K562 (cell line): Measurements from ENCODE around the gene PANX1. TPM values are rescaled to one million over a fixed set of nuclear protein-coding genes. Genes with fewer than 3 reads are reported as not detected.

Experiments used
- BCOR ChIP-seq: fragments of 450-650 bp; IDR thresholded peaks from 2 replicates; pipeline ENCODE4 v1.6.1; 2016
- BHLHE40 ChIP-seq: IDR thresholded peaks from 2 replicates; pipeline ENCODE4 v1.6.1; 2011; ENCODE audit warnings: low read length, improper control_type of control experiment
- CBFA2T3 ChIP-seq: fragments of 450-650 bp; IDR thresholded peaks from 2 replicates; pipeline ENCODE4 v1.6.1; 2017
- EGR1 ChIP-seq: fragments of 450-650 bp; conservative IDR thresholded peaks from 2 replicates; pipeline ENCODE4 v1.6.1; 2017; ENCODE audit warnings: mild to moderate bottlenecking
- GABPB1 ChIP-seq: sonication (generic); formaldehyde crosslinking; IDR thresholded peaks from 2 replicates; pipeline ENCODE4 v1.8.0; 2022; ENCODE audit warnings: mild to moderate bottlenecking, missing genetic modification reagents
- GATA2 ChIP-seq: sonication (generic); formaldehyde crosslinking; IDR thresholded peaks from 2 replicates; pipeline ENCODE4 v1.4.0; 2020; ENCODE audit warnings: mild to moderate bottlenecking, missing genetic modification reagents
- HDGF ChIP-seq: fragments of 450-650 bp; IDR thresholded peaks from 2 replicates; pipeline ENCODE4 v1.6.1; 2016
- IFI16 ChIP-seq: fragments of 250-450 bp; sonication (Bioruptor Pico); IDR thresholded peaks from 2 replicates; pipeline ENCODE4 v2.1.2; 2022; ENCODE audit warnings: mild to moderate bottlenecking, inconsistent platforms
- JUN ChIP-seq, 2 experiments: sonication (generic) in 1 of 2; formaldehyde crosslinking in 1 of 2; IDR thresholded peaks; 2 replicates each; pipeline versions ENCODE4 v1.6.1 to v1.8.0; 2012 to 2022; ENCODE audit warnings: borderline replicate concordance in 2 of 2, mild to moderate bottlenecking in 2 of 2, improper control_type of control experiment in 1 of 2, low read depth in 1 of 2, low read length in 1 of 2, missing genetic modification reagents in 1 of 2
- JUND ChIP-seq, 2 experiments: IDR thresholded peaks; 2 replicates in 1 of 2; 3 replicates in 1 of 2; pipeline ENCODE4 v1.6.1; 2011; ENCODE audit warnings: borderline replicate concordance in 2 of 2, low read depth in 2 of 2, low read length in 2 of 2, improper control_type of control experiment in 1 of 2, missing biosample characterization in 1 of 2, missing genetic modification characterization in 1 of 2, missing genetic modification reagents in 1 of 2
- MBD2 ChIP-seq: sonication (generic); IDR thresholded peaks from 2 replicates; pipeline ENCODE4 v1.6.1; 2016; ENCODE audit warnings: low read depth, borderline replicate concordance
- MYNN ChIP-seq, 2 experiments: sonication (generic); formaldehyde crosslinking in 1 of 2; IDR thresholded peaks; 2 replicates each; pipeline versions ENCODE4 v1.5.0 to v1.6.1; 2016 to 2020; ENCODE audit warnings: antibody characterized with exemption in 1 of 2, missing genetic modification reagents in 1 of 2
- PHB2 ChIP-seq: fragments of 450-650 bp; IDR thresholded peaks from 2 replicates; pipeline ENCODE4 v1.6.1; 2017; ENCODE audit warnings: low read depth
- RAD51 ChIP-seq: fragments of 450-650 bp; IDR thresholded peaks from 2 replicates; pipeline ENCODE4 v1.7.1; 2016; ENCODE audit warnings: low read depth, mild to moderate bottlenecking, borderline replicate concordance
- SNRNP70 ChIP-seq: fragments of 200-400 bp; formaldehyde crosslinking; optimal IDR thresholded peaks from 2 replicates; pipeline ENCODE3; 2017; ENCODE audit warnings: low read depth, low read length
- SOX6 ChIP-seq: fragments of 450-650 bp; IDR thresholded peaks from 2 replicates; pipeline ENCODE4 v1.6.1; 2014; ENCODE audit warnings: mild to moderate bottlenecking
- TEAD1 ChIP-seq, 2 experiments: fragments of 450-650 bp in 1 of 2; sonication (generic) in 1 of 2; formaldehyde crosslinking; IDR thresholded peaks; 2 replicates each; pipeline versions ENCODE4 v1.4.0 to v1.8.0; 2020 to 2022; ENCODE audit warnings: mild to moderate bottlenecking in 2 of 2, missing genetic modification reagents in 1 of 2
- ZBTB12 ChIP-seq: fragments of 250-450 bp; sonication (Bioruptor Pico); IDR thresholded peaks from 2 replicates; pipeline ENCODE4 v1.4.0; 2020
- polyA plus RNA-seq, 8 experiments: library from polyadenylated mRNA; depleted of rRNA in 4 of 8; stranded (reverse) in 5 of 8; unstranded in 3 of 8; fragments of >200 nt; fragmentation: Nextera tagmentation in 2 of 8; fragmentation: Illumina TruSeq in 1 of 8; extraction: Ambion mirVana in 2 of 8; extraction: Trizol in 1 of 8; gene quantifications; 2 replicates each; pipeline versions ENCODE4 v1.2.1 to v1.2.3, GENCODE V29; 2011 to 2014; ENCODE audit warnings: inconsistent platforms in 1 of 8, missing spikeins in 1 of 8
- total RNA-seq, 7 experiments: library from RNA; depleted of rRNA in 6 of 7; stranded (reverse); fragments of >200 nt in 6 of 7; fragmentation: Illumina TruSeq in 2 of 7; extraction: Trizol in 2 of 7; gene quantifications; 2 replicates each; pipeline versions ENCODE4 v1.2.1 to v1.2.3, GENCODE V29; 2011 to 2021; ENCODE audit warnings: low replicate concordance in 1 of 7
- TF ChIP-seq, protein P1 (sequence below): sonication (generic); formaldehyde crosslinking; IDR thresholded peaks from 2 replicates; pipeline ENCODE4 v1.8.0; 2023; ENCODE audit warnings: missing genetic modification reagents, mild to moderate bottlenecking, borderline replicate concordance

The PANX1 gene
- total and polyA plus RNA-seq, 9 of the 15 experiments (the other 6 are each of a cell fraction or from before 2014, with no cell fraction given) = 1.9 to 14.8 (median 10.1) TPM

GRCh38 chr11:94134651-94135512 is 6.2 kb downstream of the PANX1 start (continued):
- TF ChIP-seq, protein P1, sequence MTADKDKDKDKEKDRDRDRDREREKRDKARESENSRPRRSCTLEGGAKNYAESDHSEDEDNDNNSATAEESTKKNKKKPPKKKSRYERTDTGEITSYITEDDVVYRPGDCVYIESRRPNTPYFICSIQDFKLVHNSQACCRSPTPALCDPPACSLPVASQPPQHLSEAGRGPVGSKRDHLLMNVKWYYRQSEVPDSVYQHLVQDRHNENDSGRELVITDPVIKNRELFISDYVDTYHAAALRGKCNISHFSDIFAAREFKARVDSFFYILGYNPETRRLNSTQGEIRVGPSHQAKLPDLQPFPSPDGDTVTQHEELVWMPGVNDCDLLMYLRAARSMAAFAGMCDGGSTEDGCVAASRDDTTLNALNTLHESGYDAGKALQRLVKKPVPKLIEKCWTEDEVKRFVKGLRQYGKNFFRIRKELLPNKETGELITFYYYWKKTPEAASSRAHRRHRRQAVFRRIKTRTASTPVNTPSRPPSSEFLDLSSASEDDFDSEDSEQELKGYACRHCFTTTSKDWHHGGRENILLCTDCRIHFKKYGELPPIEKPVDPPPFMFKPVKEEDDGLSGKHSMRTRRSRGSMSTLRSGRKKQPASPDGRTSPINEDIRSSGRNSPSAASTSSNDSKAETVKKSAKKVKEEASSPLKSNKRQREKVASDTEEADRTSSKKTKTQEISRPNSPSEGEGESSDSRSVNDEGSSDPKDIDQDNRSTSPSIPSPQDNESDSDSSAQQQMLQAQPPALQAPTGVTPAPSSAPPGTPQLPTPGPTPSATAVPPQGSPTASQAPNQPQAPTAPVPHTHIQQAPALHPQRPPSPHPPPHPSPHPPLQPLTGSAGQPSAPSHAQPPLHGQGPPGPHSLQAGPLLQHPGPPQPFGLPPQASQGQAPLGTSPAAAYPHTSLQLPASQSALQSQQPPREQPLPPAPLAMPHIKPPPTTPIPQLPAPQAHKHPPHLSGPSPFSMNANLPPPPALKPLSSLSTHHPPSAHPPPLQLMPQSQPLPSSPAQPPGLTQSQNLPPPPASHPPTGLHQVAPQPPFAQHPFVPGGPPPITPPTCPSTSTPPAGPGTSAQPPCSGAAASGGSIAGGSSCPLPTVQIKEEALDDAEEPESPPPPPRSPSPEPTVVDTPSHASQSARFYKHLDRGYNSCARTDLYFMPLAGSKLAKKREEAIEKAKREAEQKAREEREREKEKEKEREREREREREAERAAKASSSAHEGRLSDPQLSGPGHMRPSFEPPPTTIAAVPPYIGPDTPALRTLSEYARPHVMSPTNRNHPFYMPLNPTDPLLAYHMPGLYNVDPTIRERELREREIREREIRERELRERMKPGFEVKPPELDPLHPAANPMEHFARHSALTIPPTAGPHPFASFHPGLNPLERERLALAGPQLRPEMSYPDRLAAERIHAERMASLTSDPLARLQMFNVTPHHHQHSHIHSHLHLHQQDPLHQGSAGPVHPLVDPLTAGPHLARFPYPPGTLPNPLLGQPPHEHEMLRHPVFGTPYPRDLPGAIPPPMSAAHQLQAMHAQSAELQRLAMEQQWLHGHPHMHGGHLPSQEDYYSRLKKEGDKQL = no peak
- no peak for TF ChIP-seq BCOR
- TF ChIP-seq TEAD1 (CRISPR knock-in tag; IDR thresholded peaks at IDR 0.05) = no peak
- TF ChIP-seq GATA2 (CRISPR knock-in tag) = peak; percentile 16; the same call in 1 of the 2 replicates
- no peak for TF ChIP-seq MBD2
- TF ChIP-seq SNRNP70 = no peak
- peak; percentile 79 for TF ChIP-seq CBFA2T3
- no peak for TF ChIP-seq ZBTB12
- TF ChIP-seq RAD51 = no peak
- no peak for TF ChIP-seq SOX6
- TF ChIP-seq BHLHE40 = no peak
- peak; percentile 63; the same call in 1 of the 2 replicates for TF ChIP-seq JUND (IDR thresholded peaks at IDR 0.05; ENCODE audit: borderline replicate concordance, low read depth, low read length)
- peak; percentile 66; the same call in 1 of the 3 replicates for TF ChIP-seq JUND (tag; IDR thresholded peaks at IDR 0.05; ENCODE audit: borderline replicate concordance, low read depth, low read length)
- TF ChIP-seq JUN (IDR thresholded peaks at IDR 0.05; ENCODE audit: borderline replicate concordance, low read depth, low read length) = peak; percentile 8; the same call in 1 of the 2 replicates
- no peak for TF ChIP-seq JUN (CRISPR knock-in tag; IDR thresholded peaks at IDR 0.05; ENCODE audit: borderline replicate concordance)
- no peak for TF ChIP-seq PHB2
- no peak for TF ChIP-seq IFI16 (CRISPR knock-in tag)
- peak; percentile 33; the same call in 1 of the 2 replicates for TF ChIP-seq MYNN (IDR thresholded peaks at IDR 0.05)
- no peak for TF ChIP-seq MYNN (CRISPR knock-in tag; IDR thresholded peaks at IDR 0.05)
- TF ChIP-seq GABPB1 (CRISPR knock-in tag) = no peak
- TF ChIP-seq EGR1 = no peak
- TF ChIP-seq HDGF = no peak
